NCI-H2196 treated with DMSO at 0.1 percent for 48 hours (cell line): ENCODE data around the gene CEP63.

Experiments
- DNase-seq: peaks from one replicate; lab custom pipeline; 2025; ENCODE audit not compliant: unreplicated experiment; lab: John Stamatoyannopoulos, UW

CEP63 gene

GRCh38 chr3:134607054-134608022, 121.5 kb downstream of the CEP63 start:
- DNase-seq, result no peak

DNA sequence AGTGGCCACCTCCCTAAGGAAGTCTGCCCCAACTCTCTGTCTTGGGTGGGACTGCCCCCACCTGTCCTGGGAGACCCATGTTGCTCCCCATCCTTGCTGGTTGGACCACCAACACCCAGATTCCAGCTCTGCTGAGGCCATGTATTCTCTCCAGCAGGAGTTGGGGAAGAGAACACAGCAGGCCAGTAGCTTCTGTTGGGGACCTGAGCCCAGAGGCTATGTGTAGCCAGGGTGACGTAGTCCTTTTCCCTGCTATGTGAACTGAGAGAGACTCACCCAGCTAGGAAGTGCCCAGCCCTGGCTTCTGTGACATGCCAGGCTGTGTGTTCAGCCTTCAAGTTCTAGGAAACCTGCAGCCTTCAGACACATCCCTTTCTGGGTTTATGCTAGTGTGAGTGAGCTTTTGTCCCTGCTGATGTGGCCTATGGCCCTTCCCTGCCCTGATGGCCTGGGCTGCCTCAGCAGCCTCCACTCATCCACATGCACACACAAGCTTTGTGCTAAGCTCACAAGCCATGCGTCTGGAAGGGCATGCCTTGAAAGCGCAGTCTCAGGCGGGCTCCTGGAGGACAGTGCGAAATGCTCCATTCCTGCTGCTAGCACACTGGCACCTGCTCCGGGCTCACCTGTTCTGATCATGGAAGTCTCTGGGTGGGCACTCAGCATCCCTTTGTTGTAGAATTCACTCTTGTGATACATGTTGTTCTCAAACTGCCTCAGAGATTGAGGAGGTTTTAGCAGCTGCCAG, 122.3 kb downstream of the CEP63 start:
- DNase-seq, result no peak

DNA sequence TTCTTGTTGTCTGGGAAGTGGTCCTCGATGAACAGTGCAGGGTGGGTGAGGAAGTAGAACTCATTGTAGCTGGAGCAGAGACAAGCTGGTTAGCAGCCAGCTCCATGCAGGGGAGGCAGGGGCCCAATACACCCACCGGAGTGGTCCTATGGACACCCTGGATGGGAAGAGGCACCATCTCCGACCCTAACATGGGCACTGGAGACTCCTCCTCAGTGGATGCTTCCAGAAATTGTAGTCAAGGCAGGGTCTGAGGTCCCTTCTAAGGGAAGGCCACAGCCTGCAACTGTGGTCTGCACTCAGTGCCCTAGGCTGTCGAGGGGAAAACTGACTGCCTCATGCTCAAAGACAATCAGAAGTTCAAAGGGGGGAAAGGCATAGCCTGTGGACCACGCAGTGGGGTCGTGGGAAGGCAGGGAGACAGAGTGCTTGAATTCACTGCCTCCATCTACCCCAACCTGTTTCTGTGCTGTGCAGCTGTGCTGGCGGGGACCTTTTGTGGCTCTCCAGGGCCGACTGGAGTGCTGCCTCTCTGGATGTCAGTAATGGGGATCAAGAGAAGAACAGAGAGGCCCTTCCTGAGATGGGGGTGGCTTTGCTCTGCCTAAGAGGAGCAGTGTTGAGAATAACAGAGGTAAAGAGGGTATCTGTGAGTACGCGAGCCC, 123.0 kb downstream of the CEP63 start:
- no peak for DNase-seq

GRCh38 chr3:134609821-134610431, 124.1 kb downstream of the CEP63 start:
- no peak for DNase-seq

- no peak for DNase-seq
Measured at GRCh38 chr3:134610432-134611385, 124.9 kb downstream of the CEP63 start.

- no peak for DNase-seq
Measured at GRCh38 chr3:134611516-134611915, 125.7 kb downstream of the CEP63 start.

DNA sequence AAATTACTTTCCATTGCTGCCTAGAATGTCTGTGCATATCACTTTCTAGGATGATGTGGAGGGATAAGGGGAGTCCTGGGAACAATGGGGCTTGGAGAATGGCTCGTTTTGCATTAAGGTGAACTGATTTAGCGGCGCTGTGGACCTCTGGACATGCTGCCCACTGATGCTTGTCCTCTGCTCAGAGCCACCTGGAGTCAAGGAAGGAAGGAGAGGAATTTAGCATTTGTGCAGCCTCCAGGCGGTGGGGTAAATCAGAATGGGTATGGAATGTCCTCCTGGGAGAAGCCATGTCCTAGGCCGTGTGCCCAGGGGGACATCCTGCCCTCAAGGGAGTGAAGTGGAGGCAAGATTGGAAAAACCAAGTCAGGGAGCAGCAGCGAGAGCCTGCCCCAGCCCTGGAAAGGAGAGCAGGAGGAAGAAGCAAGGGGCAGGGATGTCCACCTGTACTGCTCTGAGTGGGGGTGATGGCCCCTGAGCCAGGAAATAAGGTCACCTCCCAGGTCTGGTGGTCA, 127.2 kb downstream of the CEP63 start:
- DNase-seq, result no peak

GRCh38 chr3:134614955-134615354, 129.1 kb downstream of the CEP63 start:
- DNase-seq, result no peak

GRCh38 chr3:134615743-134616142, 129.9 kb downstream of the CEP63 start:
- DNase-seq, result no peak

DNA sequence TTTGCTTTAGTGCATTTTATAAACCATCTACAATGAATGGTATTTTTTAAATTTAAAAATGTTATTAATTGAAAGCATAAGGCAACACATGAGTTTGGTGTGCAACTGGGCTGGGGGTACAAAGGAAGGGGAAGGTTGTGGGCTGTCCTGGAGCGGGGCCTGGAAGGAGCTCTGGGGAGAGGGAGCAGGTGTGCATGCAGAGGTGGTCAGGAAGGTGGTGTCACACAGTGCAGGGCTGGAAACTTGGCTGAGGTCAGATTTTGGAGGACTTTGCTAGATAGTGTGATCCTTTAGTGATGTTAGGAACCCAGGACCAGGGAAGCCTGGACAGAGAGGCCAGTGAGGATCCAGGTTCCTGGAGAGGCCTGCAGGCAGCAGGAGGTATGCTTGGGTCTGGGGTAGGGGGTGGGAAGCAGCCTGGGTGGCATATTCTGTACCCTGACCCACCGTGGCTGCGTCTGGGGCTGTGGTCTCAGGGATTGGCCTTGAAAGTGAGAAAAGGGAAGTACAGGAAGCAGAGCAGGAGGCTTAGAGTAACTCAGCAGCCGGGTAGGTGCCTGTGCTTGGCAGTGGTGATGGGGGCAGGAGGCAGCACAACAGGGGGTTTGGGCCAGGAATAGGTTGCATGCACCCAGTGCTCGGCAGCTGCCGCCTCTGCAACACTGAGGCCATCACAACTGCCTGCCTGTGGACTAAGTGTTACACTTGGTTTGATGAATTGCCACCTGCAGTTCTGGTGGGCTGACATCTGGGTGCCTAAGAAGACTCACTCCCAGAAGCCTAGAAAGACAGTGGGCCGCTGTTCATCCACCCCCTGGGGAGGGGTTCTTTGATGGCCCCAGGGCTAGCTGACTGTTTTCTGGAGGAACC, 132.0 kb downstream of the CEP63 start:
- DNase-seq, result no peak

GRCh38 chr3:134618478-134619300, 132.8 kb downstream of the CEP63 start:
- DNase-seq, result no peak

DNA sequence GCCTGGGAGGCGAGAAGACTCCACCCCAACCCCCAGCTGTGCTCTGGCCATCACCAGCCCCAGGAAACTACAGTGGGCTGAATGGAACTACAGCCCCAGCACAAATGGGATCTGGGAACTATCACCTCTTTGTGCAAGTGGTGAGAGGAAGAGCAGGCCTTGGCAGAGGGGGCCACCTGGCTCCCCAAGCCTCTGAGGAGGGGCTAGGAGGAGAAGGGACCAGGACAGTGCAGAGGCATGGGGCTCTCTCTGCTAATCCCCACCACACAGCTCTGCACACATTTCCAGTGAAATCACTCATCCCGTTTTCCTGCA, 133.4 kb downstream of the CEP63 start:
- no peak for DNase-seq

GRCh38 chr3:134619884-134620445, 134.1 kb downstream of the CEP63 start:
- DNase-seq, result no peak

DNA sequence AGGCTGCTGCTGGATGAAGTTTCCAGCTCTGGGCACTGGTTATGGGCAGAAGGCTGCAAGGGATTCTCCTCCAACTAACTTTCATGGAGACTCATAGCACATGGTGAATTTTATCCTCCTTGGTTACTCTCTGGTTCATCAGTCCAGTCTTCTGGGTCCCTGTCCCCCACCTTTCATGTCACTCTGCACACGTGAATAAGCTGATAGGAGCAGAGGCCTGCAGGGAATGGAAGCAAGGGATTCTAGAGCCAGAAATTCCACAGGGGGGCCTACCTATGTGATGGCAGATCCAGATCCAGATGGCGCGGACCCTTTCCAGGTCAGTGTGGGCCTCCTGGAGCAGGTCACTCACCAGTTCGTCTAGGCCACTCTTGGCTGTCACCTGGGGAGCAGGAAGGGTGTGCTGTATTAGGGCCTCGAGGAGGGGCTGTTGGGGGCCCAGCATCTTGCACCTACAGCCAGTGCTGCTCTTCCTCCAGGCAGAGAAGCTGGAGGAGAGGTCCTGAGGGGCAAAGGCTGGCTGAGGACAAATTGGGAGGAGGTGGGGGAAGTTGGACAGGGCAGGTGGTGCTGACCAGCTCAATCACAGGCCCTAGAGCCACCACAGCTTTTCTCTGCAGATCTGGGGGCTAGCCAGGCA, 134.7 kb downstream of the CEP63 start:
- no peak for DNase-seq

GRCh38 chr3:134621854-134622253, 136.0 kb downstream of the CEP63 start:
- no peak for DNase-seq

- no peak for DNase-seq
Measured at GRCh38 chr3:134622806-134623365, 137.0 kb downstream of the CEP63 start.
